ENCODE data around the gene PBX2.

DNA sequence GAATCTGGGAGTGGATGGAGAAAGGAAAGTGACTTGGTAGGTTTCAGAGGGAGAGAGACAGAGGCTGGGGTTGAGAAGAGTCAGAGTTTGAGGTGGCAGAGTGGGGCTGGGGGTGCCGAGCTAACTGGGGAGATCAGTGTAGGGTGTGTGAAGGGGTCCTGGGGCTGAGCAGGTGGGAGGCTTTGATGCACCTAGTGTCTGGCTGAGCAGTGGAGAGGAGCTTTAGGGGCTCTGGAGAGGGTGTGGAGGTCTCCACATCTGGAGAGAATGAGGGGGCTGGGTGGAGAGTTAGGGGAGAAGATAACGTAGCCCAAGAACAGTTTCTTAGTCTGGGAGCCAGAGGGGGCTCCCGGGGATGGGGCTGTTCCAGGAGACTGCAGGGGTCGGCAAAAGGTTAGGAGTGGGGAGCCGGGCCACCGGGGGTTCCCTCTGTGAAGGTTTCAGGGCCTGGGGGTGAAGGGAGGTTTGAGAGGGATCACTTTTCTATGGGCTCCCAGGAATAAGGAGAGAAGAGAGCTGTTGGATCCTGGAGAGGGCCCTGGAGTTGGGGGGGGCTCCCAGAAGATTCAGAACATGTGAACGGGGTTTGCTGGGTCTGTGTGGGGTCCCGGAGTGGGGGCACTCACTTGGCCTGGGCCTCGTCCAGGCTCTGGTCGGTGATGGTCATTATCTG, 797 bp downstream of the PBX2 start:
- TF ChIP-seq CTCF (conservative IDR thresholded peaks at IDR 0.05; ENCODE audit: low read depth in 2 of 2) (no peak), POLR2AphosphoS5 (IDR thresholded peaks at IDR 0.05; ENCODE audit: low read depth) (no peak), EZH2phosphoT487 (IDR thresholded peaks at IDR 0.05; ENCODE audit: unreplicated experiment) (no peak), EZH2 (IDR thresholded peaks at IDR 0.05; ENCODE audit: low read depth, unreplicated experiment) (no peak), CREB1 (CRISPR knock-in tag; IDR thresholded peaks at IDR 0.05; ENCODE audit: low read depth) (no peak), JUNB (IDR thresholded peaks at IDR 0.05; ENCODE audit: unreplicated experiment) (no peak), REST (IDR thresholded peaks at IDR 0.05; ENCODE audit: unreplicated experiment) (no peak), ZNF331 (CRISPR knock-in tag; IDR thresholded peaks at IDR 0.05; ENCODE audit: low read depth) (no peak), ZNF462 (CRISPR knock-in tag; IDR thresholded peaks at IDR 0.05) (no peak)
- TF ChIP-seq, protein P1, sequence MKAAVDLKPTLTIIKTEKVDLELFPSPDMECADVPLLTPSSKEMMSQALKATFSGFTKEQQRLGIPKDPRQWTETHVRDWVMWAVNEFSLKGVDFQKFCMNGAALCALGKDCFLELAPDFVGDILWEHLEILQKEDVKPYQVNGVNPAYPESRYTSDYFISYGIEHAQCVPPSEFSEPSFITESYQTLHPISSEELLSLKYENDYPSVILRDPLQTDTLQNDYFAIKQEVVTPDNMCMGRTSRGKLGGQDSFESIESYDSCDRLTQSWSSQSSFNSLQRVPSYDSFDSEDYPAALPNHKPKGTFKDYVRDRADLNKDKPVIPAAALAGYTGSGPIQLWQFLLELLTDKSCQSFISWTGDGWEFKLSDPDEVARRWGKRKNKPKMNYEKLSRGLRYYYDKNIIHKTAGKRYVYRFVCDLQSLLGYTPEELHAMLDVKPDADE (IDR thresholded peaks at IDR 0.05) = no peak
